Thoracic aorta (tissue), 2 donors: ENCODE results near the gene MUC5AC. TPM values are rescaled to one million over a fixed set of nuclear protein-coding genes. Genes with fewer than 3 reads are reported as not detected.

Experiments used
- total RNA-seq, 2 donors: library from RNA; depleted of rRNA; stranded (reverse); fragments of >200 nt; gene quantifications; one replicate each; pipeline versions ENCODE4 v1.1.0 to v1.2.3, GENCODE V29; 2016

Gene MUC5AC
- total RNA-seq, 2 donors from 2014 or later: 45.9 TPM; not detected in 1

Other genes starting within 250 kb of the MUC5AC start
- gene CHID1, start 247.1 kb upstream of the MUC5AC start, total RNA-seq: 100 to 1,000 TPM in 1 of 2 donors, 10 to 100 TPM in 1; 61.2 to 195 TPM
- 100 to 1,000 TPM in 1 of 2 donors, 10 to 100 TPM in 1; 99.0 to 109 TPM for gene AP2A2, start 232.1 kb upstream of the MUC5AC start, total RNA-seq
- gene MUC6, start 121.2 kb upstream of the MUC5AC start, total RNA-seq: 10 to 100 TPM in 1 of 2 donors, not detected in 1; 13.1 TPM
- not detected for gene MUC2, start 83.1 kb upstream of the MUC5AC start, total RNA-seq
- not detected for gene MUC5B, start 65.1 kb downstream of the MUC5AC start, total RNA-seq
- gene TOLLIP, start 151.7 kb downstream of the MUC5AC start, total RNA-seq: 10 to 100 TPM; 46.0 to 46.3 TPM
- gene BRSK2, start 232.0 kb downstream of the MUC5AC start, total RNA-seq: 1 to 10 TPM in 1 of 2 donors, not detected in 1; 1.2 TPM